A673 (cell line): ENCODE data around the gene EDIL3. TPM values are rescaled to one million over a fixed set of nuclear protein-coding genes. Genes with fewer than 3 reads are reported as not detected.

ENCODE experiments used
- BruUV-seq: library from RNA; stranded (reverse); fragments of 400-500 nt; replicated peaks from 2 replicates; lab custom pipeline; 2021; lab: Mats Ljungman, UMichigan
- CTCF ChIA-PET: fragments of 300-600 bp; sonication (Branson Sonifier 250); formaldehyde crosslinking; loops from one replicate; lab custom pipeline; 2022; ENCODE audit warnings: antibody characterized with exemption; lab: Charles Lee
- POLR2A ChIA-PET: fragments of 300-600 bp; sonication (Branson Sonifier 250); formaldehyde crosslinking; loops from one replicate; lab custom pipeline; 2022; ENCODE audit warnings: antibody characterized with exemption; ENCODE audit not compliant: low non-redundant PET; lab: Charles Lee
- DNase-seq: peaks from one replicate; pipeline ENCODE4 v3.0.0-alpha.2; 2015; ENCODE audit warnings: low spot score
- H3K27ac ChIP-seq: fragments of 200-600 bp; sonication (generic); 2 replicates; pipeline ENCODE4 v1.5.1; 2016; ENCODE audit warnings: mixed run types, low read depth, mild to moderate bottlenecking, mixed read lengths, antibody characterized with exemption, low read length; ENCODE audit not compliant: poor library complexity, severe bottlenecking
- H3K27me3 ChIP-seq: fragments of 200-600 bp; sonication (generic); replicated peaks from 2 replicates; pipeline ENCODE4 v1.6.1; 2017; ENCODE audit warnings: mixed run types, low read depth, mild to moderate bottlenecking, mixed read lengths, antibody characterized with exemption, low read length; ENCODE audit not compliant: insufficient read depth, poor library complexity
- H3K36me3 ChIP-seq: fragments of 200-600 bp; sonication (generic); 2 replicates; pipeline ENCODE4 v1.6.1; 2016; ENCODE audit warnings: mixed run types, mild to moderate bottlenecking, mixed read lengths, antibody characterized with exemption, low read length; ENCODE audit not compliant: insufficient read depth, poor library complexity, severe bottlenecking
- H3K4me1 ChIP-seq: fragments of 200-600 bp; sonication (generic); 2 replicates; pipeline ENCODE4 v1.6.1; 2017; ENCODE audit warnings: mixed run types, mild to moderate bottlenecking, mixed read lengths, antibody characterized with exemption, low read length; ENCODE audit not compliant: insufficient read depth, poor library complexity, severe bottlenecking
- H3K4me3 ChIP-seq: fragments of 200-600 bp; sonication (generic); 2 replicates; pipeline ENCODE4 v1.5.1; 2016; ENCODE audit warnings: low read depth, mixed run types, mild to moderate bottlenecking, mixed read lengths, low read length; ENCODE audit not compliant: poor library complexity, severe bottlenecking
- H3K9me3 ChIP-seq: fragments of 200-600 bp; sonication (generic); 2 replicates; pipeline ENCODE4 v1.6.1; 2016; ENCODE audit warnings: mixed run types, low read depth, mild to moderate bottlenecking, mixed read lengths, antibody characterized with exemption, low read length; ENCODE audit not compliant: poor library complexity, severe bottlenecking
- CTCF ChIP-seq: fragments of 300-800, 200-600 bp; sonication (generic); conservative IDR thresholded peaks from 2 replicates; pipeline ENCODE4 v1.5.1; 2017; ENCODE audit warnings: low read depth, mild to moderate bottlenecking, antibody characterized with exemption, low read length, moderate library complexity, mixed read lengths
- EZH2 ChIP-seq: fragments of 200-600 bp; sonication (generic); IDR thresholded peaks from 2 replicates; pipeline ENCODE4 v1.6.1; 2017; ENCODE audit warnings: borderline replicate concordance, low read depth, mild to moderate bottlenecking, mixed read lengths, antibody characterized with exemption, low read length; ENCODE audit not compliant: poor library complexity, severe bottlenecking
- intact Hi-C: fragments of 100-400 bp; cut with micrococcal nuclease; formaldehyde crosslinking; loops from one replicate; pipeline ENCODE4 v1.10.0; 2022; ENCODE audit not compliant: unreplicated experiment
- total RNA-seq: library from RNA; stranded (reverse); gene quantifications from 2 replicates; pipeline ENCODE4 v1.2.3, GENCODE V29; 2021

Gene EDIL3
- total RNA-seq, 1 experiment from 2014 or later, result 4.6 TPM

- H3K36me3 ChIP-seq, result no peaks in the 10 kb centered on the region
- no peaks in the 10 kb centered on the region for H3K9me3 ChIP-seq
- POLR2A ChIA-PET, result no interaction called here
- intact Hi-C loops, result no loop called here
- no TSS peak for BruUV-seq
- no peaks in the 10 kb centered on the region for H3K4me1 ChIP-seq
- H3K4me3 ChIP-seq, result no peak overlapping the region
- no peak overlapping the region for H3K27ac ChIP-seq
- TF ChIP-seq EZH2 (no peak), CTCF (no peak)
- no peak for DNase-seq
- no peaks in the 10 kb centered on the region for H3K27me3 ChIP-seq
- CTCF ChIA-PET, result no interaction called here
These were observed 315.0 kb downstream of the EDIL3 start for GRCh38 chr5:84069608-84070179.

DNA sequence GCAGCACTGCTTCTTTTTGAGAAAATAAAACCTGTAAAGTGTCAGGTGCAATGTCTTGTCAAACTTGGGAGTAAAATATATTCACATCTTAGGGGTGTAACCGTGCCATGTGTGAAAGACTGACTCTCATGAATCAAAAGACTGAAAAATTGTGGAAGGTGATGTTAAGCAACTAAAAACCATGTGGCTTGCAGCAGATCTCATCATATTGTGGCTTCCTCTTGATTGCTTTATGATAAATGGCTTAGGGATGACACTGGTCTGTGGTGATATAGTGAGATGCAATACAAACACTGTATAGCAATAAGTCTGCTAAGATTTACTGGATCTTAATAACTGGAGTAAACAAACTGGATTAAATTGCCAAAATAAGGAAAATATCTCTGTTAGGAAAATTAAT, 321.6 kb downstream of the EDIL3 start:
- no peaks in the 10 kb centered on the region for H3K36me3 ChIP-seq
- CTCF ChIA-PET, result no interaction called here
- no TSS peak for BruUV-seq

GRCh38 chr5:84059672-84060071, 325.0 kb downstream of the EDIL3 start:
- POLR2A ChIA-PET, result no interaction called here

More for the DNA sequence above, 321.6 kb downstream of the EDIL3 start:
- no peaks in the 10 kb centered on the region for H3K27me3 ChIP-seq
- H3K4me1 ChIP-seq, result no peaks in the 10 kb centered on the region
- no peak overlapping the region for H3K27ac ChIP-seq
- H3K9me3 ChIP-seq, result no peaks in the 10 kb centered on the region
- intact Hi-C loops, result no loop called here
- no peak for DNase-seq
- POLR2A ChIA-PET, result no interaction called here
- no peak overlapping the region for H3K4me3 ChIP-seq
- TF ChIP-seq EZH2, result no peak
- TF ChIP-seq CTCF, result no peak

More at GRCh38 chr5:84059672-84060071, 325.0 kb downstream of the EDIL3 start:
- H3K4me3 ChIP-seq, result no peak overlapping the region
- DNase-seq, result no peak
- intact Hi-C loops, result no loop called here
- no TSS peak for BruUV-seq
- H3K36me3 ChIP-seq, result no peaks in the 10 kb centered on the region
- no peaks in the 10 kb centered on the region for H3K9me3 ChIP-seq
- CTCF ChIA-PET, result no interaction called here
- no peak overlapping the region for H3K27ac ChIP-seq
- TF ChIP-seq CTCF (no peak), EZH2 (no peak)
- H3K27me3 ChIP-seq, result no peaks in the 10 kb centered on the region
- no peaks in the 10 kb centered on the region for H3K4me1 ChIP-seq
